OCI-LY3 (cell line): ENCODE measurements around the gene IL17RB.

ENCODE experiments used
- EZH2phosphoT487 ChIP-seq: fragments of 200-600 bp; shearing (Covaris generic); IDR thresholded peaks from 2 replicates; pipeline ENCODE4 v1.6.1; 2018; ENCODE audit warnings: antibody characterized with exemption, mixed run types, low read depth
- TF ChIP-seq, protein P1 (sequence below): fragments of 200-600, 300-600 bp; sonication (generic); IDR thresholded peaks from 2 replicates; pipeline ENCODE4 v1.5.1; 2014; ENCODE audit warnings: antibody characterized with exemption, low read length, low read depth

DNA sequence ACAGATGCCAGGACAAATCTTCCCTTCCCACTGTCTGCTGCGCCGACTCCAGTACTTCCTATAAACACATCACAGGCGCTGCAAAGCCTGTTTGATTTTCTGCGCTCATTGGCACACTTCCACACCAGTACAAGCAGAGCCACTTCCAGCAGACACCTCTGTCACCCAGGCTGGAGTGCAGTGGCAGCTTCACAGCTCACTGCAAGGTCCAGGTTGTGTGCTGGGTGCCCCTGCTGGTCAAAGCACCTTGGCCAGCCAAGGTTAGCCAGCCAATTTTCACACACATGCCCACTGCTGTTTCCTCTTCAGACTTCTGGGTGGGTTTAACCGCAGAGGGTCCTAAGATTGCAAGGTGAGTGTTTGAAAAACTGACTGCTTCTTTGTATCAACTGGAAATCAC, 5.1 kb upstream of the IL17RB start:
- TF ChIP-seq, protein P1, sequence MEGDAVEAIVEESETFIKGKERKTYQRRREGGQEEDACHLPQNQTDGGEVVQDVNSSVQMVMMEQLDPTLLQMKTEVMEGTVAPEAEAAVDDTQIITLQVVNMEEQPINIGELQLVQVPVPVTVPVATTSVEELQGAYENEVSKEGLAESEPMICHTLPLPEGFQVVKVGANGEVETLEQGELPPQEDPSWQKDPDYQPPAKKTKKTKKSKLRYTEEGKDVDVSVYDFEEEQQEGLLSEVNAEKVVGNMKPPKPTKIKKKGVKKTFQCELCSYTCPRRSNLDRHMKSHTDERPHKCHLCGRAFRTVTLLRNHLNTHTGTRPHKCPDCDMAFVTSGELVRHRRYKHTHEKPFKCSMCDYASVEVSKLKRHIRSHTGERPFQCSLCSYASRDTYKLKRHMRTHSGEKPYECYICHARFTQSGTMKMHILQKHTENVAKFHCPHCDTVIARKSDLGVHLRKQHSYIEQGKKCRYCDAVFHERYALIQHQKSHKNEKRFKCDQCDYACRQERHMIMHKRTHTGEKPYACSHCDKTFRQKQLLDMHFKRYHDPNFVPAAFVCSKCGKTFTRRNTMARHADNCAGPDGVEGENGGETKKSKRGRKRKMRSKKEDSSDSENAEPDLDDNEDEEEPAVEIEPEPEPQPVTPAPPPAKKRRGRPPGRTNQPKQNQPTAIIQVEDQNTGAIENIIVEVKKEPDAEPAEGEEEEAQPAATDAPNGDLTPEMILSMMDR: no peak
- no peak for TF ChIP-seq EZH2phosphoT487
